ENCODE results near the gene RBM12. TPM values are rescaled to one million over a fixed set of nuclear protein-coding genes. Genes with fewer than 3 reads are reported as not detected.

The RBM12 gene
- total RNA-seq, 1 donor: 62.6 TPM

DNA sequence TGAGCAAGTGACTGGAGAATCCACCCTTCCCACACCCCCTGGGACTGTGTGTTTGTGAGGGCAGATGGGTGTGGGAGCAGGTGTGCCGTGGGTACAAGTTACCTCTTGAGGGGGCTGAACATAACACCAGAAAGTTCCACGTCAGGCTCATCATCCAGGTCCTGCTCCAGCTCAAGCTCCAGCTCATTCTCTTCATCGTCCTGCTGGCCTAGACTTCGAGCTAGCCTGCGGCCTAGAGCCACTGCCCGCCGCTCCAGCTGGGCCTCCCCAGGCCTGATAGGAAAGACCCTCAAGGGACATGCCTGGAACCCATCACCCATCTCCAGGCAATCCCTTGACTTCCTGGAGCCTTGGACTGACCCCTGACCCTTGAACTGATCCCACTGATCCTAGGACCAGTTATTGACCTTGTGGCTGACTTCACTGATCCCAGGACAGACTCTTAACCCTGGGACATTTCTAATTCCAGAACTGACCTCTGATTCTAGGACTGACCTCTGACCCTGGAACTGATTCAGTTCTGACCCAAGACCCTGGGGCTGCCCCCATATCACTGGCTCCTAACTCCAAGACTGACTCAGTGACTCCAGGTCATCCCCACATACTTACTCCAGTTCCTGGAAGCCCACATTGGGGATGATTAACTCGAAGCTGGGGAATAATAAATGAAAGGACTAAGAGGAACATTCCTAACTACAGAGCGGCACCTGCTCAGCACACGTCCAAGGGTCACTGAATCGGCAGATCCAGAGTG is 60.8 kb downstream of the RBM12 start:
- Histone ChIP-seq H3K27ac (ENCODE audit: low read depth, low read length) (no peak overlapping the region), H4K20me1 (ENCODE audit: insufficient read depth, low read length) (no peaks in the 10 kb centered on the region), H3K79me2 (ENCODE audit: insufficient read depth, low read length) (no peaks in the 10 kb centered on the region), H3K27me3 (ENCODE audit: insufficient read depth, low read length) (peaks cover 21% of the 10 kb centered on the region), H3K9me3 (ENCODE audit: low read depth, low read length) (no peaks in the 10 kb centered on the region), H3K4me1 (ENCODE audit: insufficient read depth, low read length) (peaks cover 7% of the 10 kb centered on the region), H3K36me3 (ENCODE audit: insufficient read depth, low read length) (no peaks in the 10 kb centered on the region), H2AFZ (ENCODE audit: low read length) (no peak overlapping the region), H3K4me2 (ENCODE audit: insufficient read depth, low read length) (no peak overlapping the region), H3K4me3 (ENCODE audit: insufficient read depth, low read length) (no peak overlapping the region)
- no peak for DNase-seq (ENCODE audit: insufficient read length, low spot score, missing footprints)
- TF ChIP-seq, protein P1, sequence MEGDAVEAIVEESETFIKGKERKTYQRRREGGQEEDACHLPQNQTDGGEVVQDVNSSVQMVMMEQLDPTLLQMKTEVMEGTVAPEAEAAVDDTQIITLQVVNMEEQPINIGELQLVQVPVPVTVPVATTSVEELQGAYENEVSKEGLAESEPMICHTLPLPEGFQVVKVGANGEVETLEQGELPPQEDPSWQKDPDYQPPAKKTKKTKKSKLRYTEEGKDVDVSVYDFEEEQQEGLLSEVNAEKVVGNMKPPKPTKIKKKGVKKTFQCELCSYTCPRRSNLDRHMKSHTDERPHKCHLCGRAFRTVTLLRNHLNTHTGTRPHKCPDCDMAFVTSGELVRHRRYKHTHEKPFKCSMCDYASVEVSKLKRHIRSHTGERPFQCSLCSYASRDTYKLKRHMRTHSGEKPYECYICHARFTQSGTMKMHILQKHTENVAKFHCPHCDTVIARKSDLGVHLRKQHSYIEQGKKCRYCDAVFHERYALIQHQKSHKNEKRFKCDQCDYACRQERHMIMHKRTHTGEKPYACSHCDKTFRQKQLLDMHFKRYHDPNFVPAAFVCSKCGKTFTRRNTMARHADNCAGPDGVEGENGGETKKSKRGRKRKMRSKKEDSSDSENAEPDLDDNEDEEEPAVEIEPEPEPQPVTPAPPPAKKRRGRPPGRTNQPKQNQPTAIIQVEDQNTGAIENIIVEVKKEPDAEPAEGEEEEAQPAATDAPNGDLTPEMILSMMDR (IDR thresholded peaks at IDR 0.05; ENCODE audit: extremely low read depth, low read depth, low read length): no peak

DNA sequence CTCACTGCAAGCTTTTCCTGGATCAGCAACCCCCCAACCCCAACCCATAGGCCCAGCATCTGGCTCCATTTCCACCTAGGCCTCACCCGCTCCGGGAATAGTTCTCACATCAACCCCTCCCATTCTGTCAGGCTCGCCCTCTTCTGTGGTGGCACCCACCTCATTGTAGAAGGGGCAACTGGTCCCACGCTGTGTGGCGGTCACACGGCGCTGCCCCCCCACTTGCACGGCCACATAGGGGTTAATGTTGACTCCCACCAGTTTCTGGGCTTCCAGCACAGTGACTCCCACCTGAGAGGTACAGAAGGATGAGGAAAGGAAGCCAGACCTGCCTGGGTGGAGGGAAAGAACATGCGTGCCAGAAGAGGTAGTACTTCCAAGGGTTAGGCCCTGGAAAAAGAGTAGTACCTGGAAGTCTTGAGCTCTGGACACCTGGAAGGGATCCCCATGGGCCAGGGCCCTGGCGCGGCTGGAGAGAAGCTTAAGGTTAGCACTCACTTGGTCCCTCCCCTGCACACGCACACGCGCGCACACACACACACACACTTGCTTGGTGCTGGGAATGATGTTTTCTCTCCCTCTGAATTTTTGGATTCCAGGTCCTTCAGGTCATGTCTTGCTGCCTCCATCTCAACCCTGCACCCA is 61.7 kb downstream of the RBM12 start:
- TF ChIP-seq, protein P1 (IDR thresholded peaks at IDR 0.05; ENCODE audit: extremely low read depth, low read depth, low read length): no peak
- Histone ChIP-seq H3K27ac (ENCODE audit: low read depth, low read length) (no peak overlapping the region), H3K4me1 (ENCODE audit: insufficient read depth, low read length) (peaks cover 7% of the 10 kb centered on the region), H3K27me3 (ENCODE audit: insufficient read depth, low read length) (peaks cover 25% of the 10 kb centered on the region), H3K4me2 (ENCODE audit: insufficient read depth, low read length) (no peak overlapping the region), H3K4me3 (ENCODE audit: insufficient read depth, low read length) (no peak overlapping the region), H3K36me3 (ENCODE audit: insufficient read depth, low read length) (no peaks in the 10 kb centered on the region), H2AFZ (ENCODE audit: low read length) (no peak overlapping the region), H3K9me3 (ENCODE audit: low read depth, low read length) (no peaks in the 10 kb centered on the region), H3K79me2 (ENCODE audit: insufficient read depth, low read length) (no peaks in the 10 kb centered on the region), H4K20me1 (ENCODE audit: insufficient read depth, low read length) (no peaks in the 10 kb centered on the region)
- no peak for DNase-seq (ENCODE audit: insufficient read length, low spot score, missing footprints)

DNA sequence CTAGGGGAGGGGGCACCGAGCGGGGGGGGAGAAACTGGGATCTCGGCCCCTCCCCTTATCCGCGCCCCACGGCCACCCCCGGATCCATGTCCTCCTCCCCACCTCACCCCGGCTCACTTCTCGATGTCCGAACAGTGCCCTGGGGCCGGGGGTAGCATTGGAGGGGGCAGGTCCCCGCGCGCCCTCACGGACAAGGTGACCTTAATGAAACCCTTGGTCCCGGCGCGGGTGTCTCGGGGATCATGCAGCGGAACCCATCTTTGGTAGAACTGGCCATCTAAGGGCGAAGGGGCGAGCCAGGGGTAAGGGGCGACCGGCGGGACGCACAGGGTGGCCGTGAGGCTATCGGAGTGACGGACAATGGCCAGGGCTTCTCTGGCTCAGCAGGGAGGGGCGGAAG is 62.7 kb downstream of the RBM12 start:
- H3K4me3 ChIP-seq (ENCODE audit: insufficient read depth, low read length): peak overlapping the region; percentile 55
- no peak for DNase-seq (ENCODE audit: insufficient read length, low spot score, missing footprints)
- no peak overlapping the region for H2AFZ ChIP-seq (ENCODE audit: low read length)

More for the DNA sequence above, 62.7 kb downstream of the RBM12 start:
- Histone ChIP-seq H3K36me3 (ENCODE audit: insufficient read depth, low read length) (no peaks in the 10 kb centered on the region), H3K4me2 (ENCODE audit: insufficient read depth, low read length) (peak overlapping the region; percentile 81), H4K20me1 (ENCODE audit: insufficient read depth, low read length) (no peaks in the 10 kb centered on the region), H3K4me1 (ENCODE audit: insufficient read depth, low read length) (peaks cover 7% of the 10 kb centered on the region), H3K27me3 (ENCODE audit: insufficient read depth, low read length) (peaks cover 25% of the 10 kb centered on the region), H3K79me2 (ENCODE audit: insufficient read depth, low read length) (no peaks in the 10 kb centered on the region), H3K27ac (ENCODE audit: low read depth, low read length) (no peak overlapping the region), H3K9me3 (ENCODE audit: low read depth, low read length) (no peaks in the 10 kb centered on the region)
- TF ChIP-seq, protein P1 (IDR thresholded peaks at IDR 0.05; ENCODE audit: extremely low read depth, low read depth, low read length): no peak
